GM12878 (cell line): ENCODE measurements around the gene TMEM217. TPM values are rescaled to one million over a fixed set of nuclear protein-coding genes. Genes with fewer than 3 reads are reported as not detected.
A peak's percentile ranks its signal among the peaks of the same experiment; 100 is the strongest.

ENCODE experiments used
- DPF2 ChIP-seq: fragments of 450-650 bp; IDR thresholded peaks from 2 replicates; pipeline ENCODE4 v1.6.1; 2017; ENCODE audit warnings: mild to moderate bottlenecking
- HDAC6 ChIP-seq: fragments of 200-600 bp; sonication (generic); IDR thresholded peaks from one replicate; pipeline ENCODE4 v1.8.0; 2017; ENCODE audit warnings: antibody characterized with exemption; ENCODE audit not compliant: unreplicated experiment
- MEF2B ChIP-seq: fragments of 450-650 bp; IDR thresholded peaks from 2 replicates; pipeline ENCODE4 v1.6.1; 2018; ENCODE audit warnings: mild to moderate bottlenecking, moderate library complexity; ENCODE audit not compliant: partially characterized antibody, poor library complexity, severe bottlenecking
- NFXL1 ChIP-seq: fragments of 450-650 bp; IDR thresholded peaks from 2 replicates; pipeline ENCODE4 v1.6.1; 2017; ENCODE audit warnings: antibody characterized with exemption, mild to moderate bottlenecking, borderline replicate concordance
- PAX5 ChIP-seq: IDR thresholded peaks from 2 replicates; pipeline ENCODE4 v1.6.1; 2011; ENCODE audit warnings: low read depth, low read length, borderline replicate concordance
- RAD21 ChIP-seq: IDR thresholded peaks from 2 replicates; pipeline ENCODE4 v1.6.1; 2011; ENCODE audit warnings: mild to moderate bottlenecking, low read depth, low read length, moderate library complexity; ENCODE audit not compliant: insufficient read depth
- SIN3A ChIP-seq: IDR thresholded peaks from 2 replicates; pipeline ENCODE4 v1.6.1; 2012; ENCODE audit warnings: low read depth, low read length, improper control_type of control experiment
- SRF ChIP-seq, 2 experiments: IDR thresholded peaks; 2 replicates each; pipeline ENCODE4 v1.6.1; 2011; ENCODE audit warnings: low read depth in 2 of 2, low read length in 2 of 2, mild to moderate bottlenecking in 1 of 2, moderate library complexity in 1 of 2
- SUZ12 ChIP-seq: fragments of 200-600 bp; sonication (generic); IDR thresholded peaks from one replicate; pipeline ENCODE4 v1.6.1; 2018; ENCODE audit warnings: antibody characterized with exemption, mild to moderate bottlenecking; ENCODE audit not compliant: unreplicated experiment
- TAF1 ChIP-seq: IDR thresholded peaks from 2 replicates; pipeline ENCODE4 v1.6.1; 2011; ENCODE audit warnings: mild to moderate bottlenecking, low read depth, low read length, borderline replicate concordance
- ZNF384 ChIP-seq: IDR thresholded peaks from 2 replicates; pipeline ENCODE4 v1.6.1; 2012; ENCODE audit warnings: low read depth, mild to moderate bottlenecking, low read length, improper control_type of control experiment, borderline replicate concordance
- ZSCAN29 ChIP-seq: fragments of 450-650 bp; IDR thresholded peaks from 2 replicates; pipeline ENCODE4 v1.6.1; 2017; ENCODE audit warnings: mild to moderate bottlenecking, moderate library complexity
- polyA plus RNA-seq, 11 experiments: library from polyadenylated mRNA; depleted of rRNA in 4 of 11; unstranded in 6 of 11; stranded (reverse) in 5 of 11; fragments of >200 nt; fragmentation: Nextera tagmentation in 4 of 11; fragmentation: Illumina TruSeq in 1 of 11; extraction: Ambion mirVana in 4 of 11; extraction: Trizol in 1 of 11; gene quantifications; 1 replicate in 1 of 11; 2 replicates in 10 of 11; pipeline versions ENCODE4 v1.2.1 to v1.2.3, GENCODE V29; 2011 to 2016; ENCODE audit warnings: inconsistent platforms in 2 of 11, missing spikeins in 2 of 11, low read depth in 1 of 11
- total RNA-seq, 4 experiments: library from RNA; depleted of rRNA in 3 of 4; stranded (reverse); fragments of >200 nt in 3 of 4; fragmentation: Illumina TruSeq in 1 of 4; extraction: Trizol in 1 of 4; gene quantifications; 2 replicates each; pipeline versions ENCODE4 v1.2.1 to v1.2.3, GENCODE V29; 2013 to 2021
- TF ChIP-seq, protein P1 (sequence below): fragments of 450-650 bp; IDR thresholded peaks from 2 replicates; pipeline ENCODE4 v1.6.1; 2016; ENCODE audit warnings: mild to moderate bottlenecking, moderate library complexity, borderline replicate concordance
- TF ChIP-seq, protein P2 (sequence below): fragments of 450-650 bp; IDR thresholded peaks from 2 replicates; pipeline ENCODE4 v1.6.1; 2016; ENCODE audit warnings: mild to moderate bottlenecking
- TF ChIP-seq, protein P3 (sequence below): IDR thresholded peaks from 2 replicates; pipeline ENCODE4 v1.6.1; 2011; ENCODE audit warnings: borderline replicate concordance, low read depth, mild to moderate bottlenecking, moderate library complexity, mixed read lengths, low read length; ENCODE audit not compliant: insufficient read depth; ENCODE audit errors: extremely low read length
- TF ChIP-seq, protein P4 (sequence below): fragments of 450-650 bp; IDR thresholded peaks from 2 replicates; pipeline ENCODE4 v1.6.1; 2016; ENCODE audit warnings: mild to moderate bottlenecking
- TF ChIP-seq, protein P5 (sequence below): fragments of 450-650 bp; conservative IDR thresholded peaks from 2 replicates; pipeline ENCODE4 v1.6.1; 2017; ENCODE audit warnings: mild to moderate bottlenecking, moderate library complexity
- TF ChIP-seq, protein P6 (sequence below): fragments of 450-650 bp; IDR thresholded peaks from 2 replicates; pipeline ENCODE4 v1.6.1; 2017; ENCODE audit warnings: borderline replicate concordance

TMEM217 gene
- total and polyA plus RNA-seq, 10 of the 15 experiments (the other 5 are each of a cell fraction or from before 2014, with no cell fraction given) = 1.3 to 4.5 (median 2.3) TPM

DNA sequence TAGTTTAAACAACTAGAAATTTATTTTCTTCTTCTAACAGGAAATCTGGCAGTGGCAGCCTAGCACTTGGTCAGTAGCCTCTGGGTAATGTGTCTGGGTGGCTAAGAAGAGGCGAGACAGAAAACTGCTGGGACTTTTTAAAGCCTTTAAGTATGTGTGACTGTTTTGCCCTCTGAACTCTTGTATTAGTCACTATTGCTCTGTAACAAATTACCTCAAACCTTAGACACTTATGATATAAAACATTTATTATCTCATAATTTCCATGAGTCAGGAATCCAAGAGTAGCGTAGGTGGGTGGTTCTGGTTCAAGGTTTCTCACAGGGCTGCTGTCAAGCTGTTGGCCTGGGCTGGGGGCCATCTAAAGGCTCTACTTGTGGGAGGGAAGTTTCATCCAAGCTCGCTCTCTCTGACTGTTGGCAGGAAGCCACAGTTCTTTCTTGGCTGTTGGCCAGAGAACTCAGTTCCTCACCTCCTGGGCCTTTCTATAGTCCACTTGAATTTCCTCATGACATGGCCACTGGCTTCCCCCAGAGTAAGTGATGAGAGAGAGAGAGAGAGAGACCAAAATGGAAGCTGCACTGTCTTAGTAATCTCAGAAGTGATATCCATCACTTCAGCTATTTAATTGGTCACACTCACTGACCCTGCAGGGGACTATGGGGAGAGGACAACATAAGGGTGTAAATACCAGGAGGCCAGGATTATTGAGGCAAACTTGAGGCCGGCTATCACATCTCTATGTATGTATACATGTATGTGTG lies 17.8 kb downstream of the TMEM217 start (continued):
- TF ChIP-seq, protein P1, sequence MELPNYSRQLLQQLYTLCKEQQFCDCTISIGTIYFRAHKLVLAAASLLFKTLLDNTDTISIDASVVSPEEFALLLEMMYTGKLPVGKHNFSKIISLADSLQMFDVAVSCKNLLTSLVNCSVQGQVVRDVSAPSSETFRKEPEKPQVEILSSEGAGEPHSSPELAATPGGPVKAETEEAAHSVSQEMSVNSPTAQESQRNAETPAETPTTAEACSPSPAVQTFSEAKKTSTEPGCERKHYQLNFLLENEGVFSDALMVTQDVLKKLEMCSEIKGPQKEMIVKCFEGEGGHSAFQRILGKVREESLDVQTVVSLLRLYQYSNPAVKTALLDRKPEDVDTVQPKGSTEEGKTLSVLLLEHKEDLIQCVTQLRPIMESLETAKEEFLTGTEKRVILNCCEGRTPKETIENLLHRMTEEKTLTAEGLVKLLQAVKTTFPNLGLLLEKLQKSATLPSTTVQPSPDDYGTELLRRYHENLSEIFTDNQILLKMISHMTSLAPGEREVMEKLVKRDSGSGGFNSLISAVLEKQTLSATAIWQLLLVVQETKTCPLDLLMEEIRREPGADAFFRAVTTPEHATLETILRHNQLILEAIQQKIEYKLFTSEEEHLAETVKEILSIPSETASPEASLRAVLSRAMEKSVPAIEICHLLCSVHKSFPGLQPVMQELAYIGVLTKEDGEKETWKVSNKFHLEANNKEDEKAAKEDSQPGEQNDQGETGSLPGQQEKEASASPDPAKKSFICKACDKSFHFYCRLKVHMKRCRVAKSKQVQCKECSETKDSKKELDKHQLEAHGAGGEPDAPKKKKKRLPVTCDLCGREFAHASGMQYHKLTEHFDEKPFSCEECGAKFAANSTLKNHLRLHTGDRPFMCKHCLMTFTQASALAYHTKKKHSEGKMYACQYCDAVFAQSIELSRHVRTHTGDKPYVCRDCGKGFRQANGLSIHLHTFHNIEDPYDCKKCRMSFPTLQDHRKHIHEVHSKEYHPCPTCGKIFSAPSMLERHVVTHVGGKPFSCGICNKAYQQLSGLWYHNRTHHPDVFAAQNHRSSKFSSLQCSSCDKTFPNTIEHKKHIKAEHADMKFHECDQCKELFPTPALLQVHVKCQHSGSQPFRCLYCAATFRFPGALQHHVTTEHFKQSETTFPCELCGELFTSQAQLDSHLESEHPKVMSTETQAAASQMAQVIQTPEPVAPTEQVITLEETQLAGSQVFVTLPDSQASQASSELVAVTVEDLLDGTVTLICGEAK = no peak
- TF ChIP-seq, protein P2, sequence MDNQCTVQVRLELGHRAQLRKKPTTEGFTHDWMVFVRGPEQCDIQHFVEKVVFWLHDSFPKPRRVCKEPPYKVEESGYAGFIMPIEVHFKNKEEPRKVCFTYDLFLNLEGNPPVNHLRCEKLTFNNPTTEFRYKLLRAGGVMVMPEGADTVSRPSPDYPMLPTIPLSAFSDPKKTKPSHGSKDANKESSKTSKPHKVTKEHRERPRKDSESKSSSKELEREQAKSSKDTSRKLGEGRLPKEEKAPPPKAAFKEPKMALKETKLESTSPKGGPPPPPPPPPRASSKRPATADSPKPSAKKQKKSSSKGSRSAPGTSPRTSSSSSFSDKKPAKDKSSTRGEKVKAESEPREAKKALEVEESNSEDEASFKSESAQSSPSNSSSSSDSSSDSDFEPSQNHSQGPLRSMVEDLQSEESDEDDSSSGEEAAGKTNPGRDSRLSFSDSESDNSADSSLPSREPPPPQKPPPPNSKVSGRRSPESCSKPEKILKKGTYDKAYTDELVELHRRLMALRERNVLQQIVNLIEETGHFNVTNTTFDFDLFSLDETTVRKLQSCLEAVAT = no peak
- TF ChIP-seq DPF2 (peak; percentile 76; the same call in 1 of the 2 replicates), PAX5 (peak; percentile 95), NFXL1 (no peak), SUZ12 (no peak), SIN3A (no peak), SRF (IDR thresholded peaks at IDR 0.05; ENCODE audit: low read depth in 2 of 2, low read length in 2 of 2) (no peak), RAD21 (no peak), HDAC6 (no peak), TAF1 (no peak), ZSCAN29 (no peak), MEF2B (no peak), ZNF384 (no peak)
- TF ChIP-seq, protein P3, sequence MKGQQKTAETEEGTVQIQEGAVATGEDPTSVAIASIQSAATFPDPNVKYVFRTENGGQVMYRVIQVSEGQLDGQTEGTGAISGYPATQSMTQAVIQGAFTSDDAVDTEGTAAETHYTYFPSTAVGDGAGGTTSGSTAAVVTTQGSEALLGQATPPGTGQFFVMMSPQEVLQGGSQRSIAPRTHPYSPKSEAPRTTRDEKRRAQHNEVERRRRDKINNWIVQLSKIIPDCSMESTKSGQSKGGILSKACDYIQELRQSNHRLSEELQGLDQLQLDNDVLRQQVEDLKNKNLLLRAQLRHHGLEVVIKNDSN = no peak
- TF ChIP-seq, protein P4, sequence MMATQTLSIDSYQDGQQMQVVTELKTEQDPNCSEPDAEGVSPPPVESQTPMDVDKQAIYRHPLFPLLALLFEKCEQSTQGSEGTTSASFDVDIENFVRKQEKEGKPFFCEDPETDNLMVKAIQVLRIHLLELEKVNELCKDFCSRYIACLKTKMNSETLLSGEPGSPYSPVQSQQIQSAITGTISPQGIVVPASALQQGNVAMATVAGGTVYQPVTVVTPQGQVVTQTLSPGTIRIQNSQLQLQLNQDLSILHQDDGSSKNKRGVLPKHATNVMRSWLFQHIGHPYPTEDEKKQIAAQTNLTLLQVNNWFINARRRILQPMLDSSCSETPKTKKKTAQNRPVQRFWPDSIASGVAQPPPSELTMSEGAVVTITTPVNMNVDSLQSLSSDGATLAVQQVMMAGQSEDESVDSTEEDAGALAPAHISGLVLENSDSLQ = no peak
- TF ChIP-seq, protein P5, sequence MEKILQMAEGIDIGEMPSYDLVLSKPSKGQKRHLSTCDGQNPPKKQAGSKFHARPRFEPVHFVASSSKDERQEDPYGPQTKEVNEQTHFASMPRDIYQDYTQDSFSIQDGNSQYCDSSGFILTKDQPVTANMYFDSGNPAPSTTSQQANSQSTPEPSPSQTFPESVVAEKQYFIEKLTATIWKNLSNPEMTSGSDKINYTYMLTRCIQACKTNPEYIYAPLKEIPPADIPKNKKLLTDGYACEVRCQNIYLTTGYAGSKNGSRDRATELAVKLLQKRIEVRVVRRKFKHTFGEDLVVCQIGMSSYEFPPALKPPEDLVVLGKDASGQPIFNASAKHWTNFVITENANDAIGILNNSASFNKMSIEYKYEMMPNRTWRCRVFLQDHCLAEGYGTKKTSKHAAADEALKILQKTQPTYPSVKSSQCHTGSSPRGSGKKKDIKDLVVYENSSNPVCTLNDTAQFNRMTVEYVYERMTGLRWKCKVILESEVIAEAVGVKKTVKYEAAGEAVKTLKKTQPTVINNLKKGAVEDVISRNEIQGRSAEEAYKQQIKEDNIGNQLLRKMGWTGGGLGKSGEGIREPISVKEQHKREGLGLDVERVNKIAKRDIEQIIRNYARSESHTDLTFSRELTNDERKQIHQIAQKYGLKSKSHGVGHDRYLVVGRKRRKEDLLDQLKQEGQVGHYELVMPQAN = no peak
- TF ChIP-seq, protein P6, sequence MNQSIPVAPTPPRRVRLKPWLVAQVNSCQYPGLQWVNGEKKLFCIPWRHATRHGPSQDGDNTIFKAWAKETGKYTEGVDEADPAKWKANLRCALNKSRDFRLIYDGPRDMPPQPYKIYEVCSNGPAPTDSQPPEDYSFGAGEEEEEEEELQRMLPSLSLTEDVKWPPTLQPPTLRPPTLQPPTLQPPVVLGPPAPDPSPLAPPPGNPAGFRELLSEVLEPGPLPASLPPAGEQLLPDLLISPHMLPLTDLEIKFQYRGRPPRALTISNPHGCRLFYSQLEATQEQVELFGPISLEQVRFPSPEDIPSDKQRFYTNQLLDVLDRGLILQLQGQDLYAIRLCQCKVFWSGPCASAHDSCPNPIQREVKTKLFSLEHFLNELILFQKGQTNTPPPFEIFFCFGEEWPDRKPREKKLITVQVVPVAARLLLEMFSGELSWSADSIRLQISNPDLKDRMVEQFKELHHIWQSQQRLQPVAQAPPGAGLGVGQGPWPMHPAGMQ = no peak
